GM12864 (cell line): Measurements from ENCODE around the gene SEMA4B.

Source experiments
- DNase-seq: peaks from one replicate; pipeline ENCODE4 v3.0.0-alpha.2; 2011; ENCODE audit warnings: low read depth
- H3K4me3 ChIP-seq: 2 replicates; pipeline ENCODE4 v1.5.1; 2011; ENCODE audit warnings: mild to moderate bottlenecking, low read depth, low read length, control low read depth
- TF ChIP-seq, protein P1 (sequence below): IDR thresholded peaks from 2 replicates; pipeline ENCODE4 v1.5.1; 2011; ENCODE audit warnings: low read depth, mild to moderate bottlenecking, moderate library complexity, low read length, control low read depth, inconsistent platforms; ENCODE audit errors: missing control alignments

The SEMA4B gene

DNA sequence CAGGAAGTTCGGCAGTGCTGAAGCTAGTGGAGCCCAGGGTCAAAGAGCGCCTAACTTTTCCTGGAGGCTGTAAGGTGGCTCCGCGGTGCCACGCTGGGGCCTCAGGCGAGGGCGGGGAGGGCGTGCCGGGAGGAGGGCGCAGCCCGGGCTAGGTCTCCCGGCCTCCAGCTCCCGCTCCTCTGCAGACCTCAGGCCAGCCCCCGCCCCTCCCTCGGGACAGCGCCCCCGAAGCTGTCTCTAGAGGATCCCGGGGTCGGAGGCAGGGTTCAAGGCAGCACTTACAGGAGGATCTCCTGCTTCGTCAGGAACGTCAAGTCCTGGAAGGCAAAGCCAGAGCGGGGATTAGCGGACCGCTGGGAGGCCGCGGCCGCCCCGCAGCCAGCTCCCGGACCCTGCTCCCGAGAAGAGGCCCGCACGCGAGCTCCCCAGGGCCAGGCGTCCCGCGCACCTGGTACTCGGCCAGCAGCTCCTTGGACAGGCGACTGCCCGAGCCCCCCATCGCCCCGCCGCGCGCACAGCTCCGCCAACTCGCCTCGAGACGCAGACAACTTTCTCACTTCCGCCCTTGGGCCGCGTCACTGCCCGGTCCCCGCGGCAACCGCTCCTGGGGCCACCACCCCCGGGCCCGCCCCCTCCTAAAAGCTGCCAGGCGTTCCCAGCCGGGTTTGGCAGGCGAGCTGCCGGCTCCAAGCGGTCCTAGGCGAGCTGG is 32.4 kb downstream of the SEMA4B start, which contains the start of gene CIB1:
Gene CIB1, minus strand, starts transcription at position 555 of the 709 bp plus-strand sequence. Its CDS starts 56 bp downstream, at position 499.
- H3K4me3 ChIP-seq: peak within 1 kb of the TSS; percentile 90
- peak; percentile 86 for DNase-seq
- TF ChIP-seq, protein P1, sequence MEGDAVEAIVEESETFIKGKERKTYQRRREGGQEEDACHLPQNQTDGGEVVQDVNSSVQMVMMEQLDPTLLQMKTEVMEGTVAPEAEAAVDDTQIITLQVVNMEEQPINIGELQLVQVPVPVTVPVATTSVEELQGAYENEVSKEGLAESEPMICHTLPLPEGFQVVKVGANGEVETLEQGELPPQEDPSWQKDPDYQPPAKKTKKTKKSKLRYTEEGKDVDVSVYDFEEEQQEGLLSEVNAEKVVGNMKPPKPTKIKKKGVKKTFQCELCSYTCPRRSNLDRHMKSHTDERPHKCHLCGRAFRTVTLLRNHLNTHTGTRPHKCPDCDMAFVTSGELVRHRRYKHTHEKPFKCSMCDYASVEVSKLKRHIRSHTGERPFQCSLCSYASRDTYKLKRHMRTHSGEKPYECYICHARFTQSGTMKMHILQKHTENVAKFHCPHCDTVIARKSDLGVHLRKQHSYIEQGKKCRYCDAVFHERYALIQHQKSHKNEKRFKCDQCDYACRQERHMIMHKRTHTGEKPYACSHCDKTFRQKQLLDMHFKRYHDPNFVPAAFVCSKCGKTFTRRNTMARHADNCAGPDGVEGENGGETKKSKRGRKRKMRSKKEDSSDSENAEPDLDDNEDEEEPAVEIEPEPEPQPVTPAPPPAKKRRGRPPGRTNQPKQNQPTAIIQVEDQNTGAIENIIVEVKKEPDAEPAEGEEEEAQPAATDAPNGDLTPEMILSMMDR: no peak

DNA sequence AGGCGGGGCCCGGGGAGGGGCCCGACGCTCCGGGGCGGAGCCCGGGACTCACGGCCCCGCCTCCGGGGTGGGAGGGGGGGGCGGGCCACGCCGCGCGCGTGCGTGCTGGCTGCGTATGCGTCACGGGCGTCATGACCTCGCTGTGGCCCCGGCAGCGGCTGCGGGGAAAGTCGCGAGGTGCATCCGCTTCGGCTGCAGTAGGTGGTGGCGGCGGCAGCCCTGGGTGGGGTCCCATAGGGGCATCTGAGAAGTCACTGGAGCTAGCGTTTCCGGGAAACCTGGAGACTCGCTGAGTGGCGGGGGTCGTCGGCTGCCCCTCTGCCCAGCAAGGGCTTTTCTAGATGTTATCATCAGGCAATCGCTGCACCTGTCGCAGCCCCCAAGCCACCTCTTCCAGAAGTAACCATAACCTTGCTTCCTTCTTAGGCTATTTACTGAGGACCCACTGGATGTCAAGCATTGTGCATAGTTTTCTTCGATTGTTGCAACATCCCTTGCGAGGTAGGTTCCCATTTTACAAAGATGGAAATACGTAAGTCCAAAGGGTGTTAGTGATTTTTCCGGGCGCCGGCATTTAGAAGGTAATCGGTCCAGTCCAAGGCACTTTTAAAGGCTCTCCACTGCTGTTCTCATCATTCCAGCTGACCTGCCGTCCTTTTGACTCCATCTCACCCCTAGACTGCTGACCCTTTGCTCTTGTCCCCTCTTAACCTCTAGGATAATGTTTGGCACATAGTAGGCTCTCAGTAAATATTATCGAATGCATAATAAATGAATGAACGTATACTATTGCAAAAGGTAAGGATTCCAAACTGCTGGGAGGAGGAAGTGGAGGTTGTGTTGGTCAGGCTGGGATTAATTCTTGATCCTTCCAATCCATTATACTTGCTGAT is 33.2 kb downstream of the SEMA4B start, which contains the start of gene GDPGP1:
Gene GDPGP1, plus strand, starts transcription at position 114 of the 893 bp plus-strand sequence. CDS start 6,700 bp downstream, outside the sequence.
- DNase-seq: no peak
- H3K4me3 ChIP-seq: peak within 1 kb of the TSS; percentile 90
- TF ChIP-seq, protein P1: no peak

DNA sequence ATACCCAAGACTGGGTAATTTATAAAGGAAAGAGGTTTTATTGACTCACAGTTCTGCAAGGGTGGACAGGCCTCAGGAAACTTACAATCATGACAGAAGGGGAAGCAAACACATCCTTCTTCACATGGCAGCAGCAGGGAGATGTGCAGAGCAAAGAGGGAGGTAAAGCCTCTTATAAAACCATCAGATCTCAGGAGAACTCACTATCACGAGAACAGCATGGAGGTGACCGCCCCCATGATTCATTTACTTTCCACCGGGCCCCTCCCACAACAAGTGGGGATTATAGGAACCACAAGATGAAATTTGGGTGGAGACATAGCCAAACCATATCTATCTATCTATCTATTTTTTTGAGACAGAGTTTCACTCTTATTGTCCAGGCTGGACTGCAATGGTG is 38.2 kb downstream of the SEMA4B start:
- no peak for DNase-seq
- TF ChIP-seq, protein P1: no peak

DNA sequence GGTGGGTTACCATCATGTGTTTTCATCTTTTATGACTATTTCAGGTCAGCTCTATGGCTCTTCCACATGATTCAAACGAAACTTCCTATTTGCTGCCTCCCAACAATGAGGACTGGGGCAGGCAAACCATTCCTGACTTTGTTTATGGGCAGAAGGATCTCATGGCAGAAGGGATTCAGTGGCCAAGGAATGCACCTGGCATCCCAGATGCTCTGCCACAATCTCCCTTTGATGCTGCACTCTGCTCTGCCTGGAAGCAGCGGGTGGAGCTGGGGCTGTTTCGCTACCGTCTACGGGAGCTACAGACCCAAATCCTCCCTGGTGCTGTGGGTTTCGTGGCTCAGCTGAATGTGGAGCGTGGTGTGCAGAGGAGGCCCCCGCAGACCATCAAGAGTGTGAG is 39.7 kb downstream of the SEMA4B start:
- H3K4me3 ChIP-seq: no peak overlapping the region
- TF ChIP-seq, protein P1: no peak
- no peak for DNase-seq

More for the DNA sequence above, 38.2 kb downstream of the SEMA4B start:
- no peak overlapping the region for H3K4me3 ChIP-seq

DNA sequence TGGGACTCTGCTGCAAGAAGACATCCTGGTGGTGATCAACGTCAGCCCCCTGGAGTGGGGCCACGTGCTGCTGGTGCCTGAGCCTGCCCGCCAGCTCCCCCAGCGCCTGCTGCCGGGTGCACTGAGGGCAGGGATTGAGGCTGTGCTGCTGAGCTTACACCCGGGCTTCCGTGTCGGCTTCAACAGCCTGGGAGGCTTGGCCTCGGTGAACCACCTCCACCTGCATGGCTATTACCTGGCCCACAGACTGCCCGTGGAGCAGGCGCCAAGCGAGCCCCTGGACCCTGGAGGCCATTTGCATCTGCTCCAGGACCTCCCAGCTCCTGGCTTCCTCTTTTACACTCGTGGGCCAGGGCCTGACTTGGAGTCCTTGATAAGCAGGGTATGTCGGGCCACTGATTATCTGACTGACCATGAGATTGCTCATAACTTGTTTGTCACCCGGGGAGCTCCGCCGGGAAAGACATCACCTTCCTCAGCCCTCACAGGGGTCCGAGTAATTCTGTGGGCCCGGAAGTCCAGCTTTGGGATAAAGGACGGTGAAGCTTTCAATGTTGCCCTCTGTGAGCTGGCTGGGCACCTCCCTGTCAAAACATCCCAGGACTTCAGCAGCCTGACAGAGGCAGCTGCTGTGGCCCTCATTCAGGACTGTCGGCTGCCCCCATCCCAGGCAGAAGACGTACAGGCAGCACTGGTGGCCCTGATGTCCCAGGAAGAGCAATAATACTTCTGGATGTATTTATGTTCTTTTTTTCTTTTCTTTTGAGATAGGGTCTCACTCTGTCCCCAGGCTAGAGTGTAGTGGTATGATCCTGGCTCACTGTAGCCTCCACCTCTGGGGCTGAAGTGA is 40.4 kb downstream of the SEMA4B start:
- no peak for DNase-seq
- TF ChIP-seq, protein P1: no peak
- no peak overlapping the region for H3K4me3 ChIP-seq

DNA sequence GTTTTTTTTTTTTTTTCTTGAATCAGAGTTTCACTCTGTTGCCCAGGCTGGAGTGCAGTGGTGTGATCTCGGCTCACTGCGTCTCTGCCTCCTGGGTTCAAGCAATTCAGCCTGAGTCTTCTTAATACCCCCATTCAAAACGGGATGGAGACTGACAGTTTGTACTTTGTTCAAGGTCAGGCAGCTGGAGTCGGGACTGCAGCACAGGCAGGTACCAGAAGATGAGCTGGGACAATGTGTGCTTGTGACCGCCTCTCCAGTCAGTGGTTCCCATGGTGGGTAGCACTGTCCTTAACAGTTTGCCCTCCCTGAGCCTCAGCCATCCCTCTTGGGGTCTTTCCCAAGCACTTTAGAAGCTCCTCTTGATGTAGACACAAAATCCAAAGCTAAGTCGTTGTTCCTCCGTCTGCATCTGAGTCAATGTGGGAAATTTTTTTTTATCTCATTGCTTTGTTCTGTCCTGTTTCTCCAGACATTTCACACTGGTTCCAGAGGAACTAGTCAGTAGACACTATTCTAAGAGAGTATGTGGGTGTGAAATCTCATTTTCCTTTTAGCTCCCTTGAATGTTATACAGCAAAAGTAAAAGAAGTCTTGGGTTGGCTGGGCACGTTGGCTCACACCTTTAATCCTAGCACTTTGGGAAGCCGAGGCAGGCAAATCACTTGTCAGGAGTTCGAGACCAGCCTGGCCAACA is 43.0 kb downstream of the SEMA4B start:
- no peak for DNase-seq
- no peak overlapping the region for H3K4me3 ChIP-seq
- TF ChIP-seq, protein P1: no peak
